Muscle layer of colon (tissue), 2 donors: Measurements from ENCODE around the gene AMZ1.
"Not testable (repeated sequence)": the region's sequence is repeated elsewhere in the genome, so short reads cannot be mapped to it uniquely, and the experiment has no call there.

Experiments
- H3K27ac ChIP-seq: one replicate; pipeline ENCODE4 v1.7.0; 2013; ENCODE audit warnings: low read depth, mild to moderate bottlenecking, low read length, moderate library complexity
- H3K27me3 ChIP-seq, 2 donors: one replicate each; pipeline ENCODE4 v1.7.0; 2013; ENCODE audit warnings: low read length in 2 of 2, mild to moderate bottlenecking in 2 of 2; ENCODE audit not compliant: insufficient read depth in 2 of 2, control insufficient read depth in 1 of 2
- H3K36me3 ChIP-seq: one replicate; pipeline ENCODE4 v1.7.0; 2013; ENCODE audit warnings: mild to moderate bottlenecking, low read length; ENCODE audit not compliant: insufficient read depth
- H3K4me1 ChIP-seq: one replicate; pipeline ENCODE4 v1.7.0; 2013; ENCODE audit warnings: mild to moderate bottlenecking, low read length; ENCODE audit not compliant: insufficient read depth
- H3K4me3 ChIP-seq, 2 donors: one replicate each; pipeline ENCODE4 v1.7.0; 2013; ENCODE audit warnings: low read length in 2 of 2, low read depth in 1 of 2, mild to moderate bottlenecking in 1 of 2, moderate library complexity in 1 of 2
- H3K9ac ChIP-seq: one replicate; pipeline ENCODE4 v1.7.0; 2013; ENCODE audit warnings: low read length
- H3K9me3 ChIP-seq: one replicate; pipeline ENCODE4 v1.7.0; 2013; ENCODE audit warnings: mild to moderate bottlenecking, low read length
- donor health status: abdominal sarcoma.
- donor health status: Adenocarcinoma of cecum.

Gene AMZ1

DNA sequence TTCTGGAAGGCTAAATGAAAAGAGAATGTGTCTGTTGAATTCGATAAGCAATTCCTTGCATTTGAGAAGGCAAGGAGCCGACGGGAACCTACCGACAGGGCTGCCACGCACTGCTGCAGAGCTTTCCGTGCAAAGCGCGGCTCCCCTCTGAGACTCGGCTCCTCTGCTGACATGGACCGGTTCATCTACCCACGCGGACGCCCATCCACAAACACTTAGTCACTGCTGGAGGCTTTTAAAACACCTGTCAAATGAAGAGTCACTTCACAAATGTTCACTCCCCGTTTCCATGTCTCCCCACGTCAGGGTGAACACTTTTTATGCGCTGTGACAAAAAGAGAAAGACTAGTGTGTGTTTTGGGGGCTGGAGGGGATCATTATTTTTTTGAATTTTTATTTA, 32.0 kb downstream of the AMZ1 start:
- peaks cover 22% of the 10 kb centered on the region for H3K4me1 ChIP-seq
- no peak overlapping the region for H3K9ac ChIP-seq
- peaks cover 3% of the 10 kb centered on the region for H3K36me3 ChIP-seq
- no peak overlapping the region for H3K4me3 ChIP-seq
- H3K27me3 ChIP-seq = no peaks in the 10 kb centered on the region
- no peaks in the 10 kb centered on the region for H3K9me3 ChIP-seq
- H3K27ac ChIP-seq = no peak overlapping the region

- peaks cover 14% of the 10 kb centered on the region for H3K4me1 ChIP-seq
- no peaks in the 10 kb centered on the region for H3K27me3 ChIP-seq
These were observed 33.8 kb downstream of the AMZ1 start for GRCh38 chr7:2721842-2722241.

GRCh38 chr7:2722591-2722990, 34.6 kb downstream of the AMZ1 start:
- Histone ChIP-seq H3K27ac (no peak overlapping the region), H3K4me1 (peaks cover 7% of the 10 kb centered on the region), H3K4me3 (no peak overlapping the region), H3K36me3 (peaks cover 11% of the 10 kb centered on the region), H3K9ac (no peak overlapping the region), H3K9me3 (no peaks in the 10 kb centered on the region), H3K27me3 (no peaks in the 10 kb centered on the region)

More at GRCh38 chr7:2721842-2722241, 33.8 kb downstream of the AMZ1 start:
- Histone ChIP-seq H3K27ac (no peak overlapping the region), H3K9me3 (no peaks in the 10 kb centered on the region), H3K4me3 (no peak overlapping the region), H3K9ac (no peak overlapping the region), H3K36me3 (peaks cover 11% of the 10 kb centered on the region)

DNA sequence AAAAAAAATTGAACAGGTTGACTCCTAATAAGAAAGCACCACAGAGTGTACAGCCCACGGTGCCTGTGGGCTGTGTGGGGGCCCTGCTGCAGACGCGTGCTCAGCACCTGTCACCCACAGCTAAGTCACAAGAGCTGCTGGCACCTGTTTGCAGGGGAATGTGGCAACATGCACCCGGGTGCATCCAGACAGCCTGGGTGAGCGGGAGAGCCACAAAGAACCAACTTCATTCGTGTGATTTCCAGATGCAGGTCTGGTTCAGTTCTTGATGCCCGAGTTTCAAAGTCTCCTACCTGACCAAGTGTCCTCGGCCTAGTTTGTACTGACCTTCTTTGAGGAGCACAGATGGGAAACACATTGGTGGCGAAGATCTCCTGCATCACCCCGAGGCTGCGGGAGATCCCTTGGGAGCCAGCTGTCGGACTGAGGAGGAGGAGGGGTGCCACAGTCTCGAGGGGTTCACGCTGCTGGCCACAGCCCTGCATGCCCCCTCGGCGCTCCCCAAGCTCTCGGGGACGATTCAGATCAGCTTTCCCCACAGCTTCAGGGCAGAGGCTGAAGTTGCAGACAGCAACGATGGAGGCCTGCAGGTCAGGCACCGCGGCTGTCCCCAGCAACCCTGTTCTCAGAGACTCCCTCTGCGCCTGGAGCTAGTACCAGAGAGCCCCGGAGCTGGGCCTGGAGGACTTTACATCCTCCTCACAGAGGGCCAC, 35.3 kb downstream of the AMZ1 start:
- H3K4me1 ChIP-seq = peaks cover 3% of the 10 kb centered on the region
- H3K9ac ChIP-seq = no peak overlapping the region
- peaks cover 11% of the 10 kb centered on the region for H3K36me3 ChIP-seq
- no peak overlapping the region for H3K27ac ChIP-seq
- no peak overlapping the region for H3K4me3 ChIP-seq
- H3K9me3 ChIP-seq = no peaks in the 10 kb centered on the region
- no peaks in the 10 kb centered on the region for H3K27me3 ChIP-seq

- not testable (repeated sequence) for H3K9me3 ChIP-seq, H3K9ac ChIP-seq, H3K27ac ChIP-seq, H3K4me1 ChIP-seq, H3K4me3 ChIP-seq, H3K27me3 ChIP-seq
- peaks cover 11% of the 10 kb centered on the region for H3K36me3 ChIP-seq
These were observed 36.0 kb downstream of the AMZ1 start for GRCh38 chr7:2724036-2724435.

DNA sequence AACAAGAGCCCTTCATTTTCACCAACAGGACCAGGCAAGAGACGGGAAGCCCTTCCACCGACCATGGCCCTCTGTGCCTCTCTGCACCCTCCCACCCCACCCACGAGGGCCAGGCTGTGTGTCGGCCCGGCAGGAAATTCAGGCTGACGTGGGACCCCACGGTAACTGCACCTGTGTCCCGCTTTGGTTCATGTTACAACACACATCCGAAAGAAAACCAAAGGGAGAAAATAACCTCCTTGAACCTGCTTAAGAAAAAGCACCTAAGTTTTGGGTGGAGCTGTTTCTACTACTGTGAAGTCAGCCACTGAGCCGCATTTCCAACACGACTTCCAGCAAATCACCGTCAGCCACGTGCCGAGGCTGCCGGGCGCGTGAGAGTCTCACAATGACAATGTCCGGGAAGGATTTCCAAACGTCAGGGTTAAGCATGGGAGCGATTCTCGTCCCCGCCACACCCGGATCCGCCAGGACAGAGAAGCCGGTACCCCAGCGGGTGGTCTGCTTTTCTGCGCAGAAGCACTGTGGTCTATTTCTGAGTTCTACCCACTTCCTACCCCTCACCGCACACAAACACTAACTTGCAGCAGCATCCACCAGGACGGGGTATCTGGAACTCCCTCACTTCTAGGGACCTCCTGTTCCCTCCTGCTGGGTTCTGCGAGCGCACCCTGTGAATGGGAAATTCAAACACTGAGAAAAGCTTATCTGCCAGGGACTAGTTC, 36.6 kb downstream of the AMZ1 start:
- Histone ChIP-seq H3K9ac (no peak overlapping the region), H3K9me3 (no peaks in the 10 kb centered on the region), H3K27ac (no peak overlapping the region), H3K36me3 (peaks cover 11% of the 10 kb centered on the region), H3K4me3 (no peak overlapping the region), H3K27me3 (no peaks in the 10 kb centered on the region), H3K4me1 (peaks cover 15% of the 10 kb centered on the region)

- H3K9ac ChIP-seq = no peak overlapping the region
- H3K9me3 ChIP-seq = no peaks in the 10 kb centered on the region
- no peaks in the 10 kb centered on the region for H3K27me3 ChIP-seq
- peaks cover 21% of the 10 kb centered on the region for H3K4me1 ChIP-seq
- no peak overlapping the region for H3K27ac ChIP-seq
- H3K4me3 ChIP-seq = no peak overlapping the region
- H3K36me3 ChIP-seq = peaks cover 8% of the 10 kb centered on the region
These were observed 37.4 kb downstream of the AMZ1 start for GRCh38 chr7:2725178-2726105.

GRCh38 chr7:2726316-2727018, 38.5 kb downstream of the AMZ1 start:
- Histone ChIP-seq H3K4me1 (peaks cover 22% of the 10 kb centered on the region), H3K27ac (no peak overlapping the region), H3K4me3 (no peak overlapping the region), H3K27me3 (no peaks in the 10 kb centered on the region), H3K36me3 (peaks cover 13% of the 10 kb centered on the region), H3K9ac (no peak overlapping the region), H3K9me3 (no peaks in the 10 kb centered on the region)

DNA sequence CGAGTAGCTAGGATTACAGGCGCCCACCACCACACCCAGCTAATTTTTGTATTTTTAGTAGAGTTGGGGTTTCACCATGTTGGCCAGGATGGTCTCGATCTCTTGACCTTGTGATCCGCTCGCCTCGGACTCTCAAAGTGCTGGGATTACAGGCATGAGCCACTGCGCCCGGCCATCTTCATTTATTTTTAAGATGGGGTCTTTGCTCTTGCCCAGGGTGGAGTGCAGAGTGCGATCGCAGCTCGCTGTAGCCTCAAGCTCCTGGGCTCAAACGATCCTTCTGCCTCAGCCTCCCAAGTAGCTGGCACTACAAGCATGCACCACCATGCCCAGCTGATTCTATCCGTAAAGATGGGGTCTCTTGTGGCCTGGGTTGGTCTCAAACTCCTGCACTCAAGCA, 39.2 kb downstream of the AMZ1 start:
- H3K27me3 ChIP-seq, H3K27ac ChIP-seq, H3K9me3 ChIP-seq, H3K4me3 ChIP-seq, H3K9ac ChIP-seq: not testable (repeated sequence)
- Histone ChIP-seq H3K4me1 (peaks cover 22% of the 10 kb centered on the region), H3K36me3 (peaks cover 13% of the 10 kb centered on the region)

DNA sequence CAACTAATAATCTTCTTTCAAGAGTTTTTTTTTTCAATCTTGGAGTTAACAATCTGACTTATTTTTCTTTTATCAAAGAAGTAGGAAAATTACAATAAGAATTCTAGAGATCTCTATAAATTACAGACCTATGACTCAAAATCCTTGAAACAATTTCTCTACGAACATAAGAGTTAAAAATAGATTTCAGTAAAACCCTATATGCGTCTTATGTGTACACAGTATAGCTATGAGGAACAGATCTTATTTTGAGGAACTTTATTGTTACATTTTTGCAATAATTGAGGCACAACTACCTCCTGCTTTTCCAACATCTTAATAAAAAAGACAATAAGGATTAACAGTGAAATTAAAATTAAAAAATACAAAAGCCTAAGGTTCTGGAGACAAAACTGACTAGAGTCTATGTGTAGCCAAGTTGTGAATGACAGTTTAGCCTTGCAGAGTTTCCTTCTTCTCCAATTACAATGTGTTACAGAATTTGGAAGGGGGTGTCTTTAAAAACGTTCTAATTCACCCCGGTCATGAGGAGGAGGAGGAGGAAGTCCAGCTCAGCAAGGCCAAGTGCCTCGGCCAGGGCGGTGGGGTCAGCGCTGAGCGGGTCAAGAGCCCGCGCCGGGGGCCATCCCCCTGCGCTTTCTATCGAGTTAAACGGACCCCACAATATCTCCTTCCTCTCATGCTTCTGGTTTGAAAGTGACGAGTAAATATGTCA, 40.5 kb downstream of the AMZ1 start:
- Histone ChIP-seq H3K27me3 (no peaks in the 10 kb centered on the region), H3K4me3 (peak overlapping the region in 1 of 2 donors; percentile 17), H3K9me3 (no peaks in the 10 kb centered on the region), H3K36me3 (peaks cover 13% of the 10 kb centered on the region), H3K9ac (no peak overlapping the region), H3K27ac (peak overlapping the region; percentile 81), H3K4me1 (peaks cover 30% of the 10 kb centered on the region)
